ENCODE results near the gene BRICD5.

BRICD5 gene

GRCh38 chr16:2165861-2166260 is 44.8 kb downstream of the BRICD5 start:
- no peak for DNase-seq (ENCODE audit: low read depth, low spot score)

GRCh38 chr16:2163211-2163881 is 47.3 kb downstream of the BRICD5 start:
- no peak for DNase-seq (ENCODE audit: low read depth, low spot score)

- no peak for DNase-seq (ENCODE audit: low read depth, low spot score)
Observed at GRCh38 chr16:2162676-2163118, 48.0 kb downstream of the BRICD5 start.

- no peak for DNase-seq (ENCODE audit: low read depth, low spot score)
Observed at GRCh38 chr16:2161911-2162310, 48.8 kb downstream of the BRICD5 start.

- DNase-seq (ENCODE audit: low read depth, low spot score), result no peak
Observed at GRCh38 chr16:2160915-2161551, 49.6 kb downstream of the BRICD5 start.
